Smooth muscle cell (in vitro differentiated cells): ENCODE data around the gene ATXN7L3B. TPM values are rescaled to one million over a fixed set of nuclear protein-coding genes. Genes with fewer than 3 reads are reported as not detected.
"Not testable (repeated sequence)": the region's sequence is repeated elsewhere in the genome, so short reads cannot be mapped to it uniquely, and the experiment has no call there.

Experiments used
- DNase-seq: peaks from one replicate; lab custom pipeline; 2025; ENCODE audit not compliant: unreplicated experiment; lab: John Stamatoyannopoulos, UW
- H2AFZ ChIP-seq: fragments of 200-600 bp; sonication (generic); 2 replicates; pipeline ENCODE4 v1.6.0; 2016; ENCODE audit warnings: antibody characterized with exemption, low read depth, mild to moderate bottlenecking
- H3F3A ChIP-seq: fragments of 200-600 bp; sonication (generic); 2 replicates; pipeline ENCODE4 v1.6.0; 2017; ENCODE audit warnings: antibody characterized with exemption, low read depth
- H3K27ac ChIP-seq: fragments of 200-600 bp; sonication (generic); 2 replicates; pipeline ENCODE4 v1.5.1; 2016; ENCODE audit warnings: low read depth, mild to moderate bottlenecking
- H3K27me3 ChIP-seq: fragments of 200-600 bp; sonication (generic); 2 replicates; pipeline ENCODE4 v1.6.1; 2016; ENCODE audit warnings: low read depth, mild to moderate bottlenecking
- H3K36me3 ChIP-seq: fragments of 200-600 bp; sonication (generic); 2 replicates; pipeline ENCODE4 v1.5.1; 2016; ENCODE audit warnings: low read depth
- H3K4me1 ChIP-seq: fragments of 200-600 bp; sonication (generic); 2 replicates; pipeline ENCODE4 v1.5.1; 2016; ENCODE audit warnings: low read depth
- H3K4me2 ChIP-seq: fragments of 200-600 bp; sonication (generic); 2 replicates; pipeline ENCODE4 v1.6.0; 2016; ENCODE audit warnings: mild to moderate bottlenecking
- H3K4me3 ChIP-seq: fragments of 200-600 bp; sonication (generic); 2 replicates; pipeline ENCODE4 v1.5.1; 2016; ENCODE audit warnings: mild to moderate bottlenecking
- H3K79me2 ChIP-seq: fragments of 200-600 bp; sonication (generic); 2 replicates; pipeline ENCODE4 v1.6.0; 2016; ENCODE audit warnings: low read depth, mild to moderate bottlenecking
- H3K9ac ChIP-seq: fragments of 200-600 bp; sonication (generic); 2 replicates; pipeline ENCODE4 v1.6.0; 2016; ENCODE audit warnings: low read depth
- H3K9me3 ChIP-seq: fragments of 200-600 bp; sonication (generic); replicated peaks from 2 replicates; pipeline ENCODE4 v1.5.1; 2016; ENCODE audit warnings: low read depth
- H4K20me1 ChIP-seq: fragments of 200-600 bp; sonication (generic); 2 replicates; pipeline ENCODE4 v1.6.0; 2016; ENCODE audit warnings: low read depth
- WGBS: methylation state at CpG from one replicate; pipeline ENCODE4 v1.1.7; 2016; ENCODE audit warnings: low lambda C conversion rate; 5-methylcytosine and 5-hydroxymethylcytosine counted together
- polyA plus RNA-seq: library from polyadenylated mRNA; unstranded; fragments of >200 nt; fragmentation: Nextera tagmentation; extraction: Ambion mirVana; gene quantifications from 2 replicates; pipeline ENCODE4 v1.2.1, GENCODE V29; 2016
- total RNA-seq: library from RNA; depleted of rRNA; stranded (reverse); fragments of >200 nt; gene quantifications from 2 replicates; pipeline ENCODE4 v1.2.3, GENCODE V29; 2014
- TF ChIP-seq, protein P1 (sequence below): fragments of 200-600 bp; sonication (generic); IDR thresholded peaks from 2 replicates; pipeline ENCODE4 v1.5.1; 2017; ENCODE audit warnings: borderline replicate concordance, mild to moderate bottlenecking, antibody characterized with exemption; ENCODE audit not compliant: insufficient read depth, poor library complexity, severe bottlenecking

The ATXN7L3B gene
- total and polyA plus RNA-seq, 2 experiments from 2014 or later = 25.4 to 30.7 TPM

DNA sequence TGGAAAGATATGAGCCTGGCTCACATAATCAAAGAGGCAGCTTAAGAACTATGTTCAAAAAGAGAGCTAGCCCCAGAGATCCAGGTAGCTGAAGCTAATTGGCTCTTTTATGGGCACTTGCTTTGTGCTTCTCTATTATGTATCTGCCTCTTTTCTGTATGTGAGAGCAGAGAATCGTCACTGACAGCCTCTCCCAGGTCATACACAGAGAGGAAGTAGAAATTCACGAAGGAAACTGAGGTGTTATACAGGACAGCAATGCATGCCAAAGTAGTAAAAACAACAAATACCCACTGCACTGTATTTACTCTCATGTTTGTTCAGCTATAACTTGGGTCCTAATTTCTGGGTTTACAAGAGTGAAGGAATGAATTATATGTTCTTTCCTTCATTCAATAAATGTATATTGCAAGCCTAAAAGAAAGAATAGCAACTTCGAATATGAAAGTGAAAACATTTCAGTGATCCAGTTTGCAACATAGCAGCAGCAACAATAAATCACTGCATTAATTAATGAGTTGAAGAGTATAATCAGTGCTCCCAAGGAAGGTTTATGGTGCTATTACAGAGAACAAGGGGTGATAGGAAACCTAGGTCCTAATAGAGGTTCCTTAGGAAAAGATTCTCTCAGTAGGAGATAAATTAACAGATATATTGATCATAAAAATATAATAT, 47.1 kb upstream of the ATXN7L3B start:
- H3K9me3 ChIP-seq = no peaks in the 10 kb centered on the region
- no peak overlapping the region for H3K4me2 ChIP-seq
- H3K27me3 ChIP-seq = no peaks in the 10 kb centered on the region
- TF ChIP-seq, protein P1, sequence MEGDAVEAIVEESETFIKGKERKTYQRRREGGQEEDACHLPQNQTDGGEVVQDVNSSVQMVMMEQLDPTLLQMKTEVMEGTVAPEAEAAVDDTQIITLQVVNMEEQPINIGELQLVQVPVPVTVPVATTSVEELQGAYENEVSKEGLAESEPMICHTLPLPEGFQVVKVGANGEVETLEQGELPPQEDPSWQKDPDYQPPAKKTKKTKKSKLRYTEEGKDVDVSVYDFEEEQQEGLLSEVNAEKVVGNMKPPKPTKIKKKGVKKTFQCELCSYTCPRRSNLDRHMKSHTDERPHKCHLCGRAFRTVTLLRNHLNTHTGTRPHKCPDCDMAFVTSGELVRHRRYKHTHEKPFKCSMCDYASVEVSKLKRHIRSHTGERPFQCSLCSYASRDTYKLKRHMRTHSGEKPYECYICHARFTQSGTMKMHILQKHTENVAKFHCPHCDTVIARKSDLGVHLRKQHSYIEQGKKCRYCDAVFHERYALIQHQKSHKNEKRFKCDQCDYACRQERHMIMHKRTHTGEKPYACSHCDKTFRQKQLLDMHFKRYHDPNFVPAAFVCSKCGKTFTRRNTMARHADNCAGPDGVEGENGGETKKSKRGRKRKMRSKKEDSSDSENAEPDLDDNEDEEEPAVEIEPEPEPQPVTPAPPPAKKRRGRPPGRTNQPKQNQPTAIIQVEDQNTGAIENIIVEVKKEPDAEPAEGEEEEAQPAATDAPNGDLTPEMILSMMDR = no peak
- no peaks in the 10 kb centered on the region for H3F3A ChIP-seq
- H2AFZ ChIP-seq = no peak overlapping the region
- H3K27ac ChIP-seq = no peak overlapping the region
- H3K4me3 ChIP-seq = no peak overlapping the region
- WGBS = 90% methylated on average over 3 of the region's 3 CpGs
- H3K36me3 ChIP-seq = no peaks in the 10 kb centered on the region
- H4K20me1 ChIP-seq = no peaks in the 10 kb centered on the region
- no peak for DNase-seq
- no peaks in the 10 kb centered on the region for H3K79me2 ChIP-seq
- H3K4me1 ChIP-seq = no peaks in the 10 kb centered on the region
- H3K9ac ChIP-seq = no peak overlapping the region

DNA sequence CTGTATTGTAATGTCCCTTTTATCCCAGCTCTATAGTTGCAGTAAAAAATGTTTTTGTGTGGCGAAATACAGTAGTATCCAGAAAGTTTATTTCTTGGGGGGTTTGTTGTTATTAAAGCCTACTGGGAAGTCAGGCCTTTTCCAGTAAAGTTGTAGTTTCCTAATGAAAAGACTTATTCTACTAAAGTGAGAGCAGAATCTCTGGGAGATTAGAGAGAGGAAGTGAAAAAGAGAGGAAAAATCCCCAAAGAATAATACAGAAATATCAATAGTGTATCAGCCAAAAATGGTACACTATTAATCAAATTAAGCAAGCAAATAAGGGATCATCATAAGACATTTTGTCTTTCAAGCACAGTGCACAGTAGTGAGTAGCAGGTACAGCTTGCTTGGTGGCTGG, 46.3 kb upstream of the ATXN7L3B start:
- Histone ChIP-seq H3K27ac (no peak overlapping the region), H3F3A (no peaks in the 10 kb centered on the region), H3K9ac (no peak overlapping the region), H3K4me3 (no peak overlapping the region), H4K20me1 (no peaks in the 10 kb centered on the region), H3K9me3 (no peaks in the 10 kb centered on the region), H3K27me3 (no peaks in the 10 kb centered on the region), H3K4me1 (no peaks in the 10 kb centered on the region), H3K79me2 (no peaks in the 10 kb centered on the region), H3K36me3 (no peaks in the 10 kb centered on the region), H2AFZ (no peak overlapping the region), H3K4me2 (no peak overlapping the region)
- TF ChIP-seq, protein P1 = no peak
- DNase-seq = no peak
- 57% methylated on average over 1 of the region's 1 CpG for WGBS

DNA sequence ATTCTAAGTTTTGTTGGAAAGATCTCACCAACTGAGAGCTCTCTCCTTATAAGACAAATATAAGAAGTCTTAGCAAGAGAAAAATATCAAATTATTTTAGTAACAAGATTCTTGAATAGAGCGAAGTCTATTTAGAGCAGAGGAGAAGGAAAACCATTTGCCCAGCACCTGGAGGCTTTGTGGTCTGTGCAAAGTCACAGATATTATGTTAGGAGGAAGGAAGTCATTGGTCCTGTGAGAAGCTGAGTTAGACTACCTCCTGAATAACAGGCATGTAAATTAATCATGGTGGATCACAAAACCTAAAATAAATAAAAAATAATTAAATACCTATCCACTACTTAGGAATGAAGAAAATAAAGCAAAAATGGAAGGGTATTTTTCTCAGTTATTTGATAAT, 38.4 kb upstream of the ATXN7L3B start:
- H3K9me3 ChIP-seq = no peaks in the 10 kb centered on the region
- DNase-seq = no peak
- WGBS = 100% methylated on average over 1 of the region's 1 CpG
- no peak overlapping the region for H3K4me3 ChIP-seq
- H3K27ac ChIP-seq = no peak overlapping the region
- no peaks in the 10 kb centered on the region for H3K79me2 ChIP-seq
- H3K36me3 ChIP-seq = no peaks in the 10 kb centered on the region
- no peaks in the 10 kb centered on the region for H4K20me1 ChIP-seq
- H3K4me1 ChIP-seq = no peaks in the 10 kb centered on the region
- H3K27me3 ChIP-seq = no peaks in the 10 kb centered on the region
- TF ChIP-seq, protein P1 = no peak
- H3F3A ChIP-seq = no peaks in the 10 kb centered on the region
- H3K9ac ChIP-seq = no peak overlapping the region
- H2AFZ ChIP-seq = no peak overlapping the region
- no peak overlapping the region for H3K4me2 ChIP-seq

DNA sequence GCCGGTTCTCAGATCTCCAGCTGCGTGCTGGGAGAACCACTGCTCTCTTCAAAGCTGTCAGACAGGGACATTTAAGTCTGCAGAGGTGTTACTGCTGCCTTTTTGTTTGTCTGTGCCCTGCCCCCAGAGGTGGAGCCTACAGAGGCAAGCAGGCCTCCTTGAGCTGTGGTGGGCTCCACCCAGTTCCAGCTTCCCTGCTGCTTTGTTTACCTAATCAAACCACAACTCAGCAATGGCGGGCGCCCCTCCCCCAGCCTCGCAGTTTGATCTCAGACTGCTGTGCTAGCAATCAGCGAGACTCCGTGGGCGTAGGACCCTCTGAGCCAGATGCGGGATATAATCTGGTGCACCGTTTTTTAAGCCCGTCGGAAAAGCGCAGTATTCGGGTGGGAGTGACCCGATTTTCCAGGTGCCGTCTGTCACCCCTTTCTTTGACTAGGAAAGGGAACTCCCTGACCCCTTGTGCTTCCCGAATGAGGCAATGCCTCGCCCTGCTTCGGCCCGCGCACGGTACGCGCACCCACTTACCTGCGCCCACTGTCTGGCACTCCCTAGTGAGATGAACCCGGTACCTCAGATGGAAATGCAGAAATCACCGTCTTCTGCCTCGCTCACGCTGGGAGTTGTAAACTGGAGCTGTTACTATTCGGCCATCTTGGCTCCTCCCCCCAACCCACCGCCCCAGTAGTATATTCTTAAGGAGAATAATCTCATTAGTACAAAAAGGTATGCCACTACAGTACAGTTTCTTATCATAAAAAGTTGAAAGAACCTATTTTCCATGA, 28.6 kb upstream of the ATXN7L3B start:
- not testable (repeated sequence) for H3K9ac ChIP-seq, H3K79me2 ChIP-seq, H2AFZ ChIP-seq, H3K27me3 ChIP-seq, H3K9me3 ChIP-seq, H3F3A ChIP-seq, H3K36me3 ChIP-seq, DNase-seq, H3K4me1 ChIP-seq, H3K27ac ChIP-seq, H4K20me1 ChIP-seq
- peak overlapping the region; percentile 48 for H3K4me2 ChIP-seq
- 67% methylated on average over 16 of the region's 31 CpGs for WGBS
- H3K4me3 ChIP-seq = peak overlapping the region; percentile 21
